H9 (cell line): ENCODE data around the gene LRRC40. TPM values are rescaled to one million over a fixed set of nuclear protein-coding genes. Genes with fewer than 3 reads are reported as not detected.

ENCODE experiments used
- DNase-seq: peaks from one replicate; pipeline ENCODE4 v3.0.0-alpha.2; 2017
- H2AFZ ChIP-seq: one replicate; pipeline ENCODE4 v1.6.1; 2013; ENCODE audit warnings: mild to moderate bottlenecking, low read length, control low read depth, moderate library complexity
- H2AK5ac ChIP-seq: 2 replicates; pipeline ENCODE4 v1.6.1; 2013; ENCODE audit warnings: low read length, control low read depth, mixed read lengths; ENCODE audit not compliant: insufficient read length
- H2BK120ac ChIP-seq: one replicate; pipeline ENCODE4 v1.6.1; 2013; ENCODE audit warnings: low read depth, mild to moderate bottlenecking, low read length, control low read depth, inconsistent platforms; ENCODE audit not compliant: poor library complexity, severe bottlenecking
- H2BK12ac ChIP-seq: 2 replicates; pipeline ENCODE4 v1.6.1; 2013; ENCODE audit warnings: low read length, control low read depth, mixed read lengths, low read depth; ENCODE audit not compliant: insufficient read length
- H2BK15ac ChIP-seq: 2 replicates; pipeline ENCODE4 v1.6.1; 2013; ENCODE audit warnings: low read depth, low read length, control low read depth
- H2BK20ac ChIP-seq: one replicate; pipeline ENCODE4 v1.6.1; 2013; ENCODE audit warnings: low read depth, mild to moderate bottlenecking, low read length, control low read depth, inconsistent platforms; ENCODE audit not compliant: poor library complexity, severe bottlenecking
- H2BK5ac ChIP-seq: 2 replicates; pipeline ENCODE4 v1.6.1; 2013; ENCODE audit warnings: low read length, control low read depth, mixed read lengths; ENCODE audit not compliant: insufficient read length
- H3K14ac ChIP-seq: 2 replicates; pipeline ENCODE4 v1.6.1; 2013; ENCODE audit warnings: low read length, control low read depth; ENCODE audit not compliant: insufficient read depth
- H3K18ac ChIP-seq: 2 replicates; pipeline ENCODE4 v1.6.1; 2013; ENCODE audit warnings: low read depth, mild to moderate bottlenecking, mixed read lengths, low read length, control low read depth; ENCODE audit not compliant: insufficient read length
- H3K23ac ChIP-seq: 2 replicates; pipeline ENCODE4 v1.6.1; 2013; ENCODE audit warnings: low read length, control low read depth, mixed read lengths, low read depth; ENCODE audit not compliant: insufficient read length
- H3K23me2 ChIP-seq: 2 replicates; pipeline ENCODE4 v1.6.1; 2013; ENCODE audit warnings: low read depth, mild to moderate bottlenecking, mixed read lengths, low read length, control low read depth; ENCODE audit not compliant: insufficient read length, poor library complexity, severe bottlenecking
- H3K27ac ChIP-seq: 2 replicates; pipeline ENCODE4 v1.5.1; 2013; ENCODE audit warnings: low read length, control low read depth, mixed read lengths, low read depth; ENCODE audit not compliant: insufficient read length
- H3K27me3 ChIP-seq: 2 replicates; pipeline ENCODE4 v1.6.1; 2013; ENCODE audit warnings: low read length, control low read depth, inconsistent platforms; ENCODE audit not compliant: insufficient read depth
- H3K4ac ChIP-seq: 2 replicates; pipeline ENCODE4 v1.6.1; 2013; ENCODE audit warnings: low read depth, mild to moderate bottlenecking, control low read depth, inconsistent platforms, low read length, moderate library complexity
- H3K4me1 ChIP-seq: 2 replicates; pipeline ENCODE4 v1.6.1; 2013; ENCODE audit warnings: low read length, control low read depth, inconsistent platforms; ENCODE audit not compliant: insufficient read depth
- H3K4me2 ChIP-seq: 2 replicates; pipeline ENCODE4 v1.6.1; 2013; ENCODE audit warnings: low read length, control low read depth, mixed read lengths; ENCODE audit not compliant: insufficient read length, insufficient read depth
- H3K56ac ChIP-seq: 2 replicates; pipeline ENCODE4 v1.6.1; 2013; ENCODE audit warnings: low read depth, mild to moderate bottlenecking, mixed read lengths, low read length, control low read depth; ENCODE audit not compliant: insufficient read length
- H3K79me1 ChIP-seq: 2 replicates; pipeline ENCODE4 v1.6.1; 2013; ENCODE audit warnings: low read depth, mild to moderate bottlenecking, moderate library complexity, low read length, control low read depth, inconsistent platforms; ENCODE audit not compliant: insufficient read depth, poor library complexity, severe bottlenecking
- H3K79me2 ChIP-seq: 2 replicates; pipeline ENCODE4 v1.6.1; 2013; ENCODE audit warnings: low read length, control low read depth, inconsistent platforms; ENCODE audit not compliant: insufficient read depth
- H3K9ac ChIP-seq: 2 replicates; pipeline ENCODE4 v1.6.1; 2013; ENCODE audit warnings: low read length, control low read depth, mixed read lengths; ENCODE audit not compliant: insufficient read length; ENCODE audit errors: extremely low read depth
- H3K9me3 ChIP-seq: one replicate; pipeline ENCODE4 v1.6.1; 2013; ENCODE audit warnings: low read depth, low read length, inconsistent platforms; ENCODE audit not compliant: control insufficient read depth
- H3T11ph ChIP-seq: one replicate; pipeline ENCODE4 v1.6.1; 2013; ENCODE audit warnings: mild to moderate bottlenecking, low read length, control low read depth, inconsistent platforms
- H4K20me1 ChIP-seq: one replicate; pipeline ENCODE4 v1.6.1; 2013; ENCODE audit not compliant: control insufficient read depth, insufficient read length, insufficient read depth
- H4K5ac ChIP-seq: 2 replicates; pipeline ENCODE4 v1.6.1; 2013; ENCODE audit warnings: low read depth, mild to moderate bottlenecking, mixed read lengths, low read length, control low read depth; ENCODE audit not compliant: insufficient read length
- H4K8ac ChIP-seq: replicated peaks from 2 replicates; pipeline ENCODE4 v1.6.1; 2013; ENCODE audit warnings: low read length, control low read depth, mixed read lengths, low read depth; ENCODE audit not compliant: insufficient read length
- H4K91ac ChIP-seq: 2 replicates; pipeline ENCODE4 v1.6.1; 2013; ENCODE audit warnings: low read depth, mild to moderate bottlenecking, moderate library complexity, mixed read lengths, low read length, control low read depth; ENCODE audit not compliant: insufficient read length
- H3K27ac Mint-ChIP-seq, 3 experiments: 2 replicates in 2 of 3; 3 replicates in 1 of 3; pipeline ENCODE4 v1.8.0; 2020 to 2021; ENCODE audit warnings: mixed read lengths in 3 of 3, mild to moderate bottlenecking in 1 of 3, moderate library complexity in 1 of 3
- H3K27me3 Mint-ChIP-seq: 2 replicates; pipeline ENCODE4 v1.8.0; 2021; ENCODE audit warnings: low read depth, mild to moderate bottlenecking, moderate library complexity, mixed read lengths
- H3K36me3 Mint-ChIP-seq, 3 experiments: 2 replicates in 2 of 3; 3 replicates in 1 of 3; pipeline ENCODE4 v1.8.0; 2020 to 2021; ENCODE audit warnings: low read depth in 3 of 3, mixed read lengths in 3 of 3; ENCODE audit not compliant: insufficient read depth in 1 of 3
- H3K4me1 Mint-ChIP-seq, 2 experiments: 2 replicates each; pipeline ENCODE4 v1.8.0; 2020; ENCODE audit warnings: mixed read lengths in 2 of 2
- H3K4me3 Mint-ChIP-seq, 2 experiments: 2 replicates in 1 of 2; 3 replicates in 1 of 2; pipeline ENCODE4 v1.8.0; 2020 to 2021; ENCODE audit warnings: mild to moderate bottlenecking in 2 of 2, mixed read lengths in 2 of 2, moderate library complexity in 1 of 2
- H3K9me3 Mint-ChIP-seq, 2 experiments: 2 replicates in 1 of 2; 3 replicates in 1 of 2; pipeline ENCODE4 v1.8.0; 2020; ENCODE audit warnings: mild to moderate bottlenecking in 2 of 2, mixed read lengths in 2 of 2, moderate library complexity in 1 of 2
- CTCF ChIP-seq: fragments of 200-600 bp; sonication (generic); conservative IDR thresholded peaks from 3 replicates; pipeline ENCODE4 v1.8.0; 2021; ENCODE audit warnings: antibody characterized with exemption, mild to moderate bottlenecking
- WGBS: extraction: QIAGEN DNeasy Blood & Tissue Kit; methylation state at CpG from one replicate; pipeline ENCODE4 v1.1.7; 2013; ENCODE audit warnings: missing lambda C conversion rate, low lambda C conversion rate, mixed read lengths; ENCODE audit not compliant: insufficient read length; ENCODE audit errors: extremely low coverage; 5-methylcytosine and 5-hydroxymethylcytosine counted together
- total RNA-seq: library from RNA; stranded (reverse); gene quantifications from 2 replicates; pipeline ENCODE4 v1.2.1, GENCODE V29; 2021

Gene LRRC40
- total RNA-seq, 1 experiment from 2014 or later = 27.6 TPM

GRCh38 chr1:70208292-70208691, 2.9 kb upstream of the LRRC40 start:
- Mint-ChIP-seq H3K27ac (no peak overlapping the region), H3K4me1 (peaks cover 12 to 17% of the 10 kb centered on the region in 2 experiments), H3K4me3 (no peak overlapping the region), H3K27me3 (no peaks in the 10 kb centered on the region), H3K36me3 (peaks cover 0 to 21% (median 13%) of the 10 kb centered on the region in 3 experiments), H3K9me3 (no peaks in the 10 kb centered on the region)
- peaks cover 29% of the 10 kb centered on the region; the same call in 1 of the 2 replicates for H3K79me2 ChIP-seq
- no peak overlapping the region for H2BK15ac ChIP-seq
- no peak overlapping the region for H2AFZ ChIP-seq
- H2BK5ac ChIP-seq = no peak overlapping the region
- H2BK20ac ChIP-seq = no peak overlapping the region
- H4K91ac ChIP-seq = no peak overlapping the region
- H3K4me2 ChIP-seq = no peak overlapping the region
- no peaks in the 10 kb centered on the region for H4K20me1 ChIP-seq
- TF ChIP-seq CTCF = no peak
- H3K27ac ChIP-seq = no peak overlapping the region
- H4K5ac ChIP-seq = no peak overlapping the region
- H3K23me2 ChIP-seq = peaks cover 3% of the 10 kb centered on the region
- H3T11ph ChIP-seq = no peak overlapping the region
- H3K56ac ChIP-seq = no peak overlapping the region
- WGBS = no CpG with 5 or more reads among the region's 7 CpGs
- no peak overlapping the region for H2BK12ac ChIP-seq
- H3K27me3 ChIP-seq = no peaks in the 10 kb centered on the region
- no peak overlapping the region for H2AK5ac ChIP-seq
- peaks cover 4% of the 10 kb centered on the region for H3K79me1 ChIP-seq
- no peak overlapping the region for H3K18ac ChIP-seq
- no peak overlapping the region for H2BK120ac ChIP-seq
- no peaks in the 10 kb centered on the region for H3K9me3 ChIP-seq
- no peak overlapping the region for H3K4ac ChIP-seq
- H3K23ac ChIP-seq = no peak overlapping the region
- DNase-seq = no peak
- H3K14ac ChIP-seq = no peak overlapping the region
- no peak overlapping the region for H4K8ac ChIP-seq
- H3K4me1 ChIP-seq = no peaks in the 10 kb centered on the region
- no peak overlapping the region for H3K9ac ChIP-seq
